ENCODE data around the gene PRKX. TPM values are rescaled to one million over a fixed set of nuclear protein-coding genes. Genes with fewer than 3 reads are reported as not detected.

Gene PRKX
- 34.5 and 45.8 TPM in 2 replicates for total RNA-seq

GRCh38 chrX:3713225-3713936 is at the start of gene PRKX:
Gene PRKX (minus strand): TSS chrX:3713649. CDS start chrX:3713253, 396 bp downstream.

Measured in tracheal epithelial cell (primary cell).